HCT116 (cell line): Measurements from ENCODE around the gene ZNF346. TPM values are rescaled to one million over a fixed set of nuclear protein-coding genes. Genes with fewer than 3 reads are reported as not detected.

ENCODE experiments used
- ATAC-seq: fragments of 200-7000 bp; cut with Tn5 transposase; 2 replicates; pipeline ENCODE4 v1.9.1; 2020; ENCODE audit warnings: mild to moderate bottlenecking, moderate library complexity
- BruUV-seq: library from RNA; stranded (reverse); fragments of 400-500 nt; replicated peaks from 2 replicates; lab custom pipeline; 2021; lab: Mats Ljungman, UMichigan
- CTCF ChIA-PET: fragments of 300-600 bp; sonication (Branson Sonifier 250); formaldehyde crosslinking; loops from one replicate; lab custom pipeline; 2021; ENCODE audit warnings: antibody characterized with exemption; lab: Charles Lee
- POLR2A ChIA-PET: fragments of 300-600, 350-600 bp; sonication (Branson Sonifier 250); formaldehyde crosslinking; loops from one replicate; lab custom pipeline; 2021; ENCODE audit warnings: antibody characterized with exemption; lab: Charles Lee
- RAD21 ChIA-PET, 2 experiments: fragments of 300-600 bp; sonication (Branson Sonifier 250); formaldehyde crosslinking; loops; one replicate each; lab custom pipeline; 2023; ENCODE audit warnings: low total read pairs in 2 of 2; ENCODE audit not compliant: uncharacterized antibody in 2 of 2, unreplicated experiment in 2 of 2, low non-redundant PET in 1 of 2; lab: Charles Lee
- DNase-seq: peaks from one replicate; pipeline ENCODE4 v3.0.0-alpha.2; 2010; ENCODE audit warnings: low read depth, low spot score
- H2AFZ ChIP-seq: fragments of 200-600 bp; shearing (Covaris generic), sonication (generic); 2 replicates; pipeline ENCODE4 v1.6.1; 2017; ENCODE audit warnings: low read depth, mixed run types, mixed read lengths, antibody characterized with exemption, low read length; ENCODE audit not compliant: poor library complexity, severe bottlenecking
- H3K27ac ChIP-seq: 2 replicates; pipeline ENCODE4 v1.5.1; 2012; ENCODE audit warnings: low read depth, low read length
- H3K27me3 ChIP-seq: fragments of 200-600 bp; sonication (generic); 2 replicates; pipeline ENCODE4 v1.6.1; 2016; ENCODE audit warnings: mixed run types, low read length, mixed read lengths; ENCODE audit not compliant: insufficient read depth
- H3K36me3 ChIP-seq, 2 experiments: fragments of 200-500 bp in 1 of 2; fragments of 200-600 bp in 1 of 2; sonication (Bioruptor generic) in 1 of 2; sonication (generic) in 1 of 2; 2 replicates each; pipeline versions ENCODE4 v1.5.1 to v1.6.1; 2014 to 2016; ENCODE audit warnings: low read length in 2 of 2, inconsistent platforms in 1 of 2, mixed read lengths in 1 of 2, mixed run types in 1 of 2; ENCODE audit not compliant: insufficient read depth in 2 of 2, control insufficient read depth in 1 of 2
- H3K4me1 ChIP-seq, 2 experiments: fragments of 200-600 bp in 1 of 2; sonication (generic) in 1 of 2; 2 replicates each; pipeline versions ENCODE4 v1.5.1 to v1.6.1; 2012 to 2017; ENCODE audit warnings: low read length in 2 of 2, inconsistent platforms in 1 of 2, mild to moderate bottlenecking in 1 of 2, mixed read lengths in 1 of 2, mixed run types in 1 of 2, moderate library complexity in 1 of 2; ENCODE audit not compliant: insufficient read depth in 2 of 2, control insufficient read depth in 1 of 2
- H3K4me2 ChIP-seq: fragments of 200-600 bp; sonication (generic); 2 replicates; pipeline ENCODE4 v1.6.1; 2017; ENCODE audit warnings: mixed run types, low read length, mixed read lengths
- H3K4me3 ChIP-seq, 2 experiments: fragments of 200-600 bp in 1 of 2; sonication (generic) in 1 of 2; replicated peaks in 1 of 2; 2 replicates each; pipeline ENCODE4 v1.5.1; 2011 to 2016; ENCODE audit warnings: low read length in 2 of 2, control low read depth in 1 of 2, low read depth in 1 of 2, mild to moderate bottlenecking in 1 of 2, mixed read lengths in 1 of 2, mixed run types in 1 of 2
- H3K79me2 ChIP-seq: fragments of 200-600 bp; sonication (generic); 2 replicates; pipeline ENCODE4 v1.6.1; 2017; ENCODE audit warnings: mild to moderate bottlenecking, mixed run types, low read length, moderate library complexity, mixed read lengths; ENCODE audit not compliant: insufficient read depth
- H3K9ac ChIP-seq: fragments of 200-600 bp; sonication (generic); 2 replicates; pipeline ENCODE4 v1.6.1; 2016; ENCODE audit warnings: low read length, mixed read lengths
- H3K9me2 ChIP-seq: fragments of 200-600 bp; sonication (generic), shearing (Covaris generic); 2 replicates; pipeline ENCODE4 v1.6.1; 2017; ENCODE audit warnings: mixed run types, mild to moderate bottlenecking, moderate library complexity; ENCODE audit not compliant: insufficient read depth
- H3K9me3 ChIP-seq, 2 experiments: fragments of 200-500 bp in 1 of 2; fragments of 200-600 bp in 1 of 2; sonication (Bioruptor generic) in 1 of 2; sonication (generic) in 1 of 2; 2 replicates each; pipeline ENCODE4 v1.6.1; 2014 to 2017; ENCODE audit warnings: low read length in 2 of 2, mixed read lengths in 2 of 2, inconsistent platforms in 1 of 2, low read depth in 1 of 2, mild to moderate bottlenecking in 1 of 2, mixed run types in 1 of 2, moderate library complexity in 1 of 2; ENCODE audit not compliant: control insufficient read depth in 1 of 2, insufficient read depth in 1 of 2
- H4K20me1 ChIP-seq: fragments of 200-600 bp; sonication (generic), shearing (Covaris generic); 2 replicates; pipeline ENCODE4 v1.6.1; 2017; ENCODE audit warnings: mixed run types, mild to moderate bottlenecking, moderate library complexity; ENCODE audit not compliant: insufficient read depth
- CTCF ChIP-seq, 3 experiments: fragments of 200-600 bp in 1 of 3; sonication (generic) in 1 of 3; IDR thresholded peaks in 2 of 3; conservative IDR thresholded peaks in 1 of 3; 2 replicates each; pipeline ENCODE4 v1.5.1; 2012 to 2017; ENCODE audit warnings: low read depth in 2 of 3, low read length in 2 of 3, antibody characterized with exemption in 1 of 3, borderline replicate concordance in 1 of 3, control low read depth in 1 of 3, mild to moderate bottlenecking in 1 of 3, mixed read lengths in 1 of 3, mixed run types in 1 of 3, moderate library complexity in 1 of 3; ENCODE audit not compliant: insufficient read depth in 1 of 3
- EGR1 ChIP-seq: IDR thresholded peaks from 2 replicates; pipeline ENCODE4 v1.6.1; 2012; ENCODE audit warnings: low read depth
- ELF1 ChIP-seq: IDR thresholded peaks from 2 replicates; pipeline ENCODE4 v1.6.1; 2012; ENCODE audit warnings: low read depth, borderline replicate concordance
- EZH2phosphoT487 ChIP-seq: fragments of 200-600 bp; IDR thresholded peaks from 2 replicates; pipeline ENCODE4 v1.6.1; 2018; ENCODE audit warnings: antibody characterized with exemption, borderline replicate concordance
- POLR2A ChIP-seq: IDR thresholded peaks from 2 replicates; pipeline ENCODE4 v1.7.0; 2011; ENCODE audit warnings: borderline replicate concordance; ENCODE audit not compliant: insufficient read depth, insufficient read length; ENCODE audit errors: extremely low read depth
- REST ChIP-seq: IDR thresholded peaks from 2 replicates; pipeline ENCODE4 v1.6.1; 2012; ENCODE audit warnings: low read depth
- SIN3A ChIP-seq: IDR thresholded peaks from 2 replicates; pipeline ENCODE4 v1.6.1; 2012; ENCODE audit warnings: low read depth
- SP1 ChIP-seq: IDR thresholded peaks from 2 replicates; pipeline ENCODE4 v1.6.1; 2012; ENCODE audit warnings: low read depth
- SRF ChIP-seq: IDR thresholded peaks from 2 replicates; pipeline ENCODE4 v1.6.1; 2012; ENCODE audit warnings: low read depth
- ZFX ChIP-seq: fragments of 450-650 bp; IDR thresholded peaks from 2 replicates; pipeline ENCODE4 v1.6.1; 2017
- intact Hi-C: fragments of 100-400 bp; cut with micrococcal nuclease; formaldehyde crosslinking; loops from 2 replicates; pipeline ENCODE4 v1.10.0; 2022
- total RNA-seq: library from RNA; stranded (reverse); gene quantifications from one replicate; pipeline ENCODE4 v1.2.1, GENCODE V29; 2021; ENCODE audit not compliant: unreplicated experiment

Gene ZNF346
- total RNA-seq, 1 experiment from 2014 or later, result 13.7 TPM

GRCh38 chr5:177040814-177041420, 18.4 kb downstream of the ZNF346 start:
- intact Hi-C loops, result no loop called here
- ChIA-PET RAD21 (no interaction called here), CTCF (no interaction called here), POLR2A (no interaction called here)
- no peaks in the 10 kb centered on the region for H3K27me3 ChIP-seq
- no peak overlapping the region for H3K4me2 ChIP-seq
- H3K79me2 ChIP-seq, result peaks cover 26% of the 10 kb centered on the region
- no peak overlapping the region for H3K27ac ChIP-seq
- no peak overlapping the region for H2AFZ ChIP-seq
- DNase-seq, result no peak
- BruUV-seq, result no TSS peak
- H3K4me1 ChIP-seq, result no peaks in the 10 kb centered on the region
- peaks cover 9 to 21% of the 10 kb centered on the region in 2 experiments for H3K36me3 ChIP-seq
- ATAC-seq, result no peak; the same call in 1 of the 2 replicates
- TF ChIP-seq ZFX, result no peak
- TF ChIP-seq SRF, result no peak
- no peak for TF ChIP-seq EGR1
- no peak for TF ChIP-seq SP1
- H3K4me3 ChIP-seq, result no peak overlapping the region
- no peaks in the 10 kb centered on the region for H3K9me3 ChIP-seq
- no peaks in the 10 kb centered on the region for H3K9me2 ChIP-seq
- H3K9ac ChIP-seq, result no peak overlapping the region
- H4K20me1 ChIP-seq, result peaks cover 6% of the 10 kb centered on the region; the same call in 1 of the 2 replicates

- Histone ChIP-seq H3K9me3 (no peaks in the 10 kb centered on the region), H2AFZ (no peak overlapping the region), H3K27me3 (no peaks in the 10 kb centered on the region), H3K79me2 (peaks cover 22% of the 10 kb centered on the region), H3K9ac (no peak overlapping the region), H3K27ac (no peak overlapping the region), H3K36me3 (peaks cover 9 to 21% of the 10 kb centered on the region in 2 experiments), H3K9me2 (no peaks in the 10 kb centered on the region), H3K4me1 (no peaks in the 10 kb centered on the region), H3K4me2 (no peak overlapping the region), H3K4me3 (no peak overlapping the region), H4K20me1 (no peaks in the 10 kb centered on the region)
- no TSS peak for BruUV-seq
- ChIA-PET CTCF (no interaction called here), RAD21 (no interaction called here), POLR2A (interaction anchor here (0.6 kb wide), 1 partner anchor 88 kb away, joined by 3 read pairs; no protein-coding TSS in a partner anchor)
- ATAC-seq (no peak), DNase-seq (no peak)
- TF ChIP-seq ELF1 (no peak), EZH2phosphoT487 (no peak), POLR2A (no peak), SIN3A (no peak), REST (no peak), CTCF (IDR thresholded peaks at IDR 0.05 in 2 of 3, conservative IDR thresholded peaks at IDR 0.05 in 1 of 3; ENCODE audit: borderline replicate concordance in 1 of 3, insufficient read depth in 1 of 3, low read depth in 2 of 3, low read length in 2 of 3) (peak in 1 of 3 experiments; percentile 23; a peak in 1 of 6 replicates)
- intact Hi-C loops, result no loop called here
Measured at GRCh38 chr5:177041936-177042335, 19.4 kb downstream of the ZNF346 start.
